HG02588 (cell line): ENCODE results near the gene PODXL2.
"Not testable (repeated sequence)": the region's sequence is repeated elsewhere in the genome, so short reads cannot be mapped to it uniquely, and the experiment has no call there.

Source experiments
- ATAC-seq: cut with Tn5 transposase; IDR thresholded peaks from one replicate; pipeline ENCODE4 v1.9.1; 2021; ENCODE audit warnings: mild to moderate bottlenecking, moderate library complexity; ENCODE audit not compliant: unreplicated experiment

PODXL2 gene

GRCh38 chr3:127674101-127674721, 45.2 kb downstream of the PODXL2 start:
- ATAC-seq: no peak

DNA sequence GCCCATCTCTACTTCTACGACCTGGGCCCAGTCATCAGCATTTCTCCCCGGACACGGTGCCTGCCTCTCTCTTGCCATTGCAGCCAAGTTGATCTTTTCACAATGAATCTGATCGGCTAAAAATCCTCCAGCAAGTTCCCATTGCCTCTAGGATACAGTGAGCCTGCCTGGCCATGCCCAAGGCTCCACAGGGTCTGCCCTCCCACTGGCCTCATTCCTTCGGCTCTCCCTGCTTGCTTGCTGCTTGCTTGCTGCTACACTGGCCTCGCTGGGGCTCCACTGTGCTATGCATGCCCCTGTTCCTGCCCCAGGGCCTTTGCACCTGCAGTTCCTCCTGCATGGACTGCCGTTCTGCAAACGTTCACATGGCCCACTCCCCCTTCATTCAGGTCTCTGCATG, 45.8 kb downstream of the PODXL2 start:
- ATAC-seq: no peak

DNA sequence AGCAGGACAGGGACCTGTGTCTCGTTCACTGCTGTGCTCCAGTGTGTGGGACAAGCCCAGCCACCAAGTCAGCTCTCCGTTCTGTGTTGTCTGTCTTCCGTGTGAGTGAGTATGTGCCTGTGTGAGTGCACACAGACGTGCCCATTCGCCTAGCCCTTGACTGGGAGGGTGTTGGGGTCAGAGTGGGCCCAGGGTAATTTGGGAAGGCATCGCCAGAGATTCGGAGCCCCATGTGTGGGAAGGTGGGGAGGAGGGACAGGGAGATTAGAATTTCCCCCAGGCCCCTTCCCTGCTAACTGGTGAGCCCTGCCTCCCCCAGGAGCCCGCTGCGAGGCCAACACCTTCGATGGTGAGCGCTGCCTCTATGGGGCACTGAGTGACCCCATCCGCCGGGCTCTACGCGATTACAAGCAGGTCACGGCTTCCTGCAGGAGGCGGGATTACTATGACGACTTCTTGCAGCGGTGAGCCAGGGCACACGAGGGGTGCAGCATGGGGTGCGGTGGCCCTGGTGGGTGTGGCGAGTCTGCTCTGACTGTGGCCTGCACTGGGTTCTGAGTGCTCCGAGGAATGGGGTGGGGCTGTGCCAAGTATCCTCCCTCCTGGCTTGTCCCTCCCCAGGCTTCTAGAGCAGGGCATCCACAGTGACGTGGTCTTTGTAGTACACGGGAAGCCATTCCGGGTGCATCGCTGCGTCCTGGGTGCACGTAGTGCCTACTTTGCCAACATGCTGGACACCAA, 46.8 kb downstream of the PODXL2 start:
- ATAC-seq: no peak

- ATAC-seq: no peak
Observed at GRCh38 chr3:127676456-127676855, 47.5 kb downstream of the PODXL2 start.

GRCh38 chr3:127676921-127677351, 48.0 kb downstream of the PODXL2 start:
- no peak for ATAC-seq

DNA sequence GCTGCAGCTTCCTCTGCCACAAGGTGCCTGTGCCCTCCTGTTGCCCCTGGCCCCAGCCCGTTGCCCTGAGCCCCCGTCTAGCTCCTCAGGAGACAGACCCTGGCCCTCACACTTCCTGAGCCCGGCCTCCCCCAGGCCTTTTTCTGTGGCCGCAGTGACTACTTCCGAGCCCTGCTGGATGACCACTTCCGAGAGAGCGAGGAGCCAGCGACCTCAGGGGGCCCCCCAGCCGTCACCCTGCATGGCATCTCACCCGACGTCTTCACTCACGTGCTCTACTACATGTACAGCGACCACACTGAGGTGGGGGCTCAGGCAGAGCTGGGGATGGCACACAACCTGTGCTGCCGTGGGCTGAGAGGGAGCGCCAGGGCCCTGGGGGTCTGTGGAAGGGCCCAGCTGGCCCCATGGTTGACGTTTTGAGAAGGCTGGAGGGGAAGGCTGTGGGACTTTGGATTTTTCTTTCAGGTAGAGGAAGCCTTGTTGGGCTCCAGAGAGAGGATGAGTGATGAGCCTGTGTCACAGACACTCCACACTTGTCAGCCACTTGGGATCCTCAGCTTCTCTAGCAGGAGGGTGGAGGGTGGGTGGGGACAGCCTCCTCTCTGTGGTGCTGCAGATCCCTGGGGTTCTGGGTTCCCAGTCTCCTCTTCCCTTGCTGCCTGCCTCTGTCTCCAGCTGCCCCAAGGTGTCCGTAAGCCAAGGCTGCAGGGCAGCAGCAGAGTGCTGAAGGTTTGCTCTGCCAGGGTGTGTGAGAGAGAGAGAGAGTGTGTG, 48.7 kb downstream of the PODXL2 start:
- ATAC-seq: no peak

DNA sequence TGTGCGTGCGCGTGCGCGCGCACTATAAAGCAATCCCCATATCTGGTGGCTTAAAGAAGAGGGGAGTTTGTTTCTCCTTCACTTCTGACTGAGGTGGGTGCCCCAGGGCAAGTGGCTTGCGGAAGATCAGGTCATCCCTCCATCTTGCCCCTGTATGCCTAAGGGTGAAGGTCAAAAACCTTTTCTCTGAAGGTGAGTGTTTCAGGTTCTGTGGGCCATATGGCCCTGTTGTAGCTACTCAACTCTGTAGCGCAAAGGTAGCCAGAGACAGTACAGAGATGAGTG, 49.3 kb downstream of the PODXL2 start:
- ATAC-seq: no peak

DNA sequence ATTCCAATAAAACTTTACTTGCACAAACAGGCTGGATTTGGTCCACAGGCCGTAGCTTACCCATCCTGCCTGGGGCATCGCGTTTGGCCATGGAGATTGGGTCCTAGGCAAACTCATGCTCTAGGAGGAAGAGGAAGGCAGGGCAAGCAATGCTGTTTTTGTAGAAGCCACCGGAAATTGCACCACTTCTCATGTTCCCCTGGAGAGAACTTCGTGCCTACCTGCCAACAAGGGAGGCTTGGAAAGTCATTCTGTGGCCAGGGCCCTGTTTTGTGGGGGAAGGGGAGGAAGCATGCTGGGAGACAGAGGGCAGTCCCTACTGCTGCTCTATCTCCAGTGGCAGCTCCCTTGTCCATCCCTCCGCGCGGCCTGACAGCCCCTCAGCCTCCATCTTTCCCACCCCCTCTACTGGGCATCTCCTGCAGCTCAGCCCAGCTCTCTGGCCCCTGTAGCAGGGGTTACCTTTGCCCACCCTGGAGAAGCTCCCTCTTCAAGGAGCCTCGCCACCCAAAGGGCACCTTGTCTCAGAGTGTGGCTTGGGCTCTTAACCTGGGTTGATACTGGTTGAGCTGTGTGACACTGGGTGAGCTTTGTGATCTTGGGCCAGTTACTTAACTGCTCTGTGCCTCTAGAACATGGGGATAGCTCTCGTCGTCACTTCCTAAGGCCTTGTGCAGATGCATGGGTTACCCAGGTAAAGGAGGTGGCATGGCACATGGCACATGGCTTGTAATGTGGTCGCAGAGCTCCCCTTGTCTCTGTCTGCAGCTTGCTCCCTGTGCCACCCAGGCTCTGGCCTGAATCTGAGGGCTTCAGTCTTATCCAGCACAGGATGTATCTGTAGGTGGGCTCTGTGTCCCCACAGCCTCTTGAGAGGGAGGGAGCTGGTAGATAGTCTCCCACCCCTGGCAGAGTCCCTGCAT, 49.9 kb downstream of the PODXL2 start:
- ATAC-seq: no peak

GRCh38 chr3:127679534-127680145, 50.7 kb downstream of the PODXL2 start:
- ATAC-seq: no peak

DNA sequence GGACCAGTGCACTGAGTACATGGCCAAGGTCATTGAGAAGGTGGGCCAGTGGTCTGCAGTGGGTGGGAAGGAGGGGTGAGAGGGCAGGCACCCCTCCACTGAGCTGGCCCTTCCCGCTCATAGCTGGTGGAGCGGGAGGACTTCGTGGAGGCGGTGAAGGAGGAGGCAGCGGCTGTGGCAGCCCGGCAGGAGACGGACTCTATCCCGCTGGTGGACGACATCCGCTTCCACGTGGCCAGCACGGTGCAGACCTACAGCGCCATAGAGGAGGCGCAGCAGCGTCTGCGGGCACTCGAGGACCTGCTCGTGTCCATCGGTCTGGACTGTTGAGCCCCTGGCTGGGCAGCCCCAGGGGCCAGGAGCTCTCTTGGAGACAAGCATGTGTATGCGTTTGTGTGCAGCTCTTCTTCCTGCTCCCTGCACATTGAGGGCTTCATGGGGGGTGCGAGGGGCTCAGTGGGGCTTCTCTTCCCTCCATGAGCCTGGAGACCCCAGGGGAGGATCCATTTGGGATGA, 51.2 kb downstream of the PODXL2 start:
- no peak for ATAC-seq

- ATAC-seq: no peak
Observed at GRCh38 chr3:127680798-127681221, 51.8 kb downstream of the PODXL2 start.

DNA sequence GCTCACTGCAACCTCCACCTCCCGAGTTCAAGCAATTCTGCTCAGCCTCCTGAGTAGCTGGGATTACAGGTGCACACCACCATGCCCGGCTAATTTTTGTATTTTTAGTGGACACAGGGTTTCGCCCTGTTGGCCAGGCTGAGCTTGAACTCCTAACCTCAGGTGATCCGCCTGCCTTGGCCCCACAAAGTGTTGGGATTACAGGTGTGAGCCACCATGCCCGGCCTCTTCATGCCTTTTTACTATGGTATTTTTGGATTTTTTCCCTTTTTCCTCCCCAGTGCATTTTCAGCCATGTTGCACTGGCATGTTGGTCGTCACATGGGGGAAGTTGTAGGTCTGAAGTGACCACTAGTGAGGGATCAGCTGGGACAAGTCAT, 53.2 kb downstream of the PODXL2 start:
- not testable (repeated sequence) for ATAC-seq

DNA sequence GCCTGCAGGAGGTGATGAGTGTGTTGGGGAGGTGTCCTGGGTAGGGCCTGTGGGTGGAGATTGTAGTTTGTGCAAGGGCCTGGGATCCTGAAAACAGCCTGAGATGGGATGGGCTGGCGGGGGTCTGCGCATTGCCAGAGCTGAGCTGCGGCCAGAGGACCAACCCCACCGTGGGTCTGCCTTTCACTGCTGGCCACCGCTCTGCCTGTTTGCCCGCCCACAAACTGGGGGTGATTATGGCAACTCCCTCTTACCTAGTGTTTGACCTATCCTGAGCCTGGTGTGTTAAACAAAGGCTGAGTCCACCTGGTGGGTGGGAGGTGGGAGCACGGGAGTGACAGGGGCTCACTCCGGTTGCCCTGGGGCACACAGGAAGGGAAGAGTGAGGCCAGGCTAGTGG, 53.6 kb downstream of the PODXL2 start:
- ATAC-seq: no peak

DNA sequence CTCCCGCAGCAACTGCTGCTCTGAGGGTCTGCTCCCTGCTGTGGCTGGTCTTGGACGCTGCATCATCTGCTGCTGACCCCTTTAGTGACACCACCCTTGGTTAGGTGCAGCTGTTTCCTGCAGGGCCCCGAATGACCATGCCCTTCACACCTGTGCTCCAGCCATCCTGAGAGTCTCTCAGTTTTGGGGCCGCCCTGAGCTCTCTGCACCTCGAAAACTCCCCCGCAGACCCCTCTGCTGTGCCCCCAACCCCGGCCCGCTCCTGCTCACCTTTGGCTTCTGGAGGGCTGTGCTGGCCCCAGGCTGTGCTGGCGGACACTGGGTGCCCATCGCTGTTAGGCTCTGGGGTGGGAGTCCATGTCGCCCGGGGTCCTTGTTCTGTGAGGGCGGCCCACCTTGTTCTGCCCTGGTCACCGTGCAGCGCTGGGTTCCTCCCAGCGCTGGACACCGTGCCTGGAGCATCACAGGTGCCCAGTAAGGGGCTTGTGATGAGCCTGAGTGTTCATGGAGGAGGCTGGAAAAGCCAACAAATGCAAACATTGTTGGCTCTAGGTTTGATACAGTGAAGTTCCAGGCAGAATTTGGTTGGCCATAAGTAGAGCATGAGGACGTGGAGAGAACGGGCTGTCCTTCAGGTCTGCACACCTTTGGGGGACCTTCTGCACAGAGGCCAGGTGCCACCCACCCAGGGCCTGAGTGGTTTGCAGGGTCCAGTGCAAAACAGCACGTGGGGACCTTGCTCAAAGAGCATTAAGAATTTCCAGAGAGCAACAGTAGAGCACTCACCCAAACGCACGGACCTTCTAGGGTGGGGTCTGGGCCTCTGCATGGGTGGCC, 56.1 kb downstream of the PODXL2 start:
- no peak for ATAC-seq

- ATAC-seq: no peak
Observed at GRCh38 chr3:127685708-127686511, 56.9 kb downstream of the PODXL2 start.

- no peak for ATAC-seq
Observed at GRCh38 chr3:127686512-127686894, 57.5 kb downstream of the PODXL2 start.

- no peak for ATAC-seq
Observed at GRCh38 chr3:127687228-127687737, 58.3 kb downstream of the PODXL2 start.

GRCh38 chr3:127688022-127688415, 59.0 kb downstream of the PODXL2 start:
- ATAC-seq: no peak
